GM12801 (cell line): ENCODE measurements around the gene PLD5.

Experiments used
- CTCF ChIP-seq: IDR thresholded peaks from one replicate; pipeline ENCODE4 v1.5.1; 2011; ENCODE audit warnings: control low read depth; ENCODE audit not compliant: insufficient read length; ENCODE audit errors: extremely low read depth

The PLD5 gene

GRCh38 chr1:242086706-242087105 lies 437.8 kb downstream of the PLD5 start:
- TF ChIP-seq CTCF: no peak

GRCh38 chr1:242086093-242086492 lies 438.4 kb downstream of the PLD5 start:
- no peak for TF ChIP-seq CTCF

- TF ChIP-seq CTCF: no peak
Observed at GRCh38 chr1:242083742-242084141, 440.8 kb downstream of the PLD5 start.

GRCh38 chr1:242081446-242081845 lies 443.1 kb downstream of the PLD5 start:
- no peak for TF ChIP-seq CTCF

- no peak for TF ChIP-seq CTCF
Observed at GRCh38 chr1:242065813-242066212, 458.7 kb downstream of the PLD5 start.

- TF ChIP-seq CTCF: no peak
Observed at GRCh38 chr1:242062271-242062670, 462.2 kb downstream of the PLD5 start.

GRCh38 chr1:242059976-242060375 lies 464.5 kb downstream of the PLD5 start:
- TF ChIP-seq CTCF: no peak

GRCh38 chr1:242057745-242058115 lies 466.8 kb downstream of the PLD5 start:
- no peak for TF ChIP-seq CTCF
